ENCODE results near the gene SERPINB2.

GRCh38 chr18:63899206-63899605, 11.7 kb downstream of the SERPINB2 start:
- no peak for TF ChIP-seq POLR2A (IDR thresholded peaks at IDR 0.05)
- no peak for TF ChIP-seq POLR2AphosphoS5 (IDR thresholded peaks at IDR 0.05)

Data from suprapubic skin (tissue), 4 donors.